ENCODE data around the gene KCTD5. TPM values are rescaled to one million over a fixed set of nuclear protein-coding genes. Genes with fewer than 3 reads are reported as not detected.

Gene KCTD5
- total and polyA plus RNA-seq, 9 of the 15 experiments (the other 6 are each of a cell fraction or from before 2014, with no cell fraction given) = 0.73 to 58.3 (median 32.3) TPM

GRCh38 chr16:2682209-2683021, at the start of gene KCTD5 (continued):
- peak; percentile 87; the same call in 1 of the 2 replicates for TF ChIP-seq ARID4B (CRISPR knock-in tag; IDR thresholded peaks at IDR 0.05)
- TF ChIP-seq ZNF830 (CRISPR knock-in tag; IDR thresholded peaks at IDR 0.05) = no peak
- no peak for TF ChIP-seq FOXO4 (CRISPR knock-in tag; IDR thresholded peaks at IDR 0.05)
- TF ChIP-seq CHD4 (IDR thresholded peaks at IDR 0.05; ENCODE audit: insufficient read depth, insufficient replicate concordance, low read depth, low read length, poor library complexity, severe bottlenecking) = no peak
- no peak for TF ChIP-seq KAT8 (IDR thresholded peaks at IDR 0.05; ENCODE audit: low read depth)
- TF ChIP-seq, protein P1, sequence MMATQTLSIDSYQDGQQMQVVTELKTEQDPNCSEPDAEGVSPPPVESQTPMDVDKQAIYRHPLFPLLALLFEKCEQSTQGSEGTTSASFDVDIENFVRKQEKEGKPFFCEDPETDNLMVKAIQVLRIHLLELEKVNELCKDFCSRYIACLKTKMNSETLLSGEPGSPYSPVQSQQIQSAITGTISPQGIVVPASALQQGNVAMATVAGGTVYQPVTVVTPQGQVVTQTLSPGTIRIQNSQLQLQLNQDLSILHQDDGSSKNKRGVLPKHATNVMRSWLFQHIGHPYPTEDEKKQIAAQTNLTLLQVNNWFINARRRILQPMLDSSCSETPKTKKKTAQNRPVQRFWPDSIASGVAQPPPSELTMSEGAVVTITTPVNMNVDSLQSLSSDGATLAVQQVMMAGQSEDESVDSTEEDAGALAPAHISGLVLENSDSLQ (IDR thresholded peaks at IDR 0.05) = peak; percentile 80
- TF ChIP-seq SAFB2 (IDR thresholded peaks at IDR 0.05; ENCODE audit: borderline replicate concordance, low read depth, low read length, severe bottlenecking) = no peak
- peak; percentile 6 to 99; a peak in 3 of 4 replicates for TF ChIP-seq TRIM24 (IDR thresholded peaks at IDR 0.05)
- no peak for TF ChIP-seq DDX20 (tag; IDR thresholded peaks at IDR 0.05; ENCODE audit: low read depth)
- peak; percentile 98 for TF ChIP-seq SIN3B (IDR thresholded peaks at IDR 0.05; ENCODE audit: low read depth)
- TF ChIP-seq, protein P2, sequence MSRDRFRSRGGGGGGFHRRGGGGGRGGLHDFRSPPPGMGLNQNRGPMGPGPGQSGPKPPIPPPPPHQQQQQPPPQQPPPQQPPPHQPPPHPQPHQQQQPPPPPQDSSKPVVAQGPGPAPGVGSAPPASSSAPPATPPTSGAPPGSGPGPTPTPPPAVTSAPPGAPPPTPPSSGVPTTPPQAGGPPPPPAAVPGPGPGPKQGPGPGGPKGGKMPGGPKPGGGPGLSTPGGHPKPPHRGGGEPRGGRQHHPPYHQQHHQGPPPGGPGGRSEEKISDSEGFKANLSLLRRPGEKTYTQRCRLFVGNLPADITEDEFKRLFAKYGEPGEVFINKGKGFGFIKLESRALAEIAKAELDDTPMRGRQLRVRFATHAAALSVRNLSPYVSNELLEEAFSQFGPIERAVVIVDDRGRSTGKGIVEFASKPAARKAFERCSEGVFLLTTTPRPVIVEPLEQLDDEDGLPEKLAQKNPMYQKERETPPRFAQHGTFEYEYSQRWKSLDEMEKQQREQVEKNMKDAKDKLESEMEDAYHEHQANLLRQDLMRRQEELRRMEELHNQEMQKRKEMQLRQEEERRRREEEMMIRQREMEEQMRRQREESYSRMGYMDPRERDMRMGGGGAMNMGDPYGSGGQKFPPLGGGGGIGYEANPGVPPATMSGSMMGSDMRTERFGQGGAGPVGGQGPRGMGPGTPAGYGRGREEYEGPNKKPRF (IDR thresholded peaks at IDR 0.05; ENCODE audit: low read depth, low read length) = no peak
- peak; percentile 99 for TF ChIP-seq C11orf30 (IDR thresholded peaks at IDR 0.05; ENCODE audit: low read depth)
- TF ChIP-seq CSDE1 (IDR thresholded peaks at IDR 0.05) = no peak; a peak in 1 of 4 replicates
- no peak for TF ChIP-seq NR4A1 (CRISPR knock-in tag; IDR thresholded peaks at IDR 0.05)
- peak; percentile 47; the same call in 1 of the 2 replicates for TF ChIP-seq NR4A1 (tag; IDR thresholded peaks at IDR 0.05)
- no peak for TF ChIP-seq ZFP91 (CRISPR knock-in tag; IDR thresholded peaks at IDR 0.05)
